ENCODE results near the gene VAC14.

VAC14 gene

GRCh38 chr16:70784692-70785555 is 16.0 kb downstream of the VAC14 start:
- no peak for DNase-seq

- DNase-seq: no peak
Observed at GRCh38 chr16:70782237-70782636, 18.7 kb downstream of the VAC14 start.

- DNase-seq: no peak
Observed at GRCh38 chr16:70781800-70782199, 19.2 kb downstream of the VAC14 start.

GRCh38 chr16:70780546-70780945 is 20.4 kb downstream of the VAC14 start:
- DNase-seq: no peak

- DNase-seq: no peak
Observed at GRCh38 chr16:70779361-70779760, 21.6 kb downstream of the VAC14 start.

- peak; percentile 21 to 26 for DNase-seq
Observed at GRCh38 chr16:70778901-70779309, 22.1 kb downstream of the VAC14 start.

- DNase-seq: no peak
Observed at GRCh38 chr16:70777973-70778406, 23.0 kb downstream of the VAC14 start.

- no peak for DNase-seq
Observed at GRCh38 chr16:70777496-70777895, 23.5 kb downstream of the VAC14 start.

- no peak for DNase-seq
Observed at GRCh38 chr16:70775399-70775798, 25.6 kb downstream of the VAC14 start.

- DNase-seq: no peak
Observed at GRCh38 chr16:70774261-70774660, 26.7 kb downstream of the VAC14 start.

- DNase-seq: no peak
Observed at GRCh38 chr16:70772493-70772892, 28.5 kb downstream of the VAC14 start.

GRCh38 chr16:70770626-70771552 is 30.1 kb downstream of the VAC14 start:
- DNase-seq: peak; percentile 82 to 84

- no peak for DNase-seq
Observed at GRCh38 chr16:70770291-70770625, 30.7 kb downstream of the VAC14 start.

GRCh38 chr16:70769761-70770160 is 31.2 kb downstream of the VAC14 start:
- DNase-seq: no peak

GRCh38 chr16:70769131-70769530 is 31.8 kb downstream of the VAC14 start:
- no peak for DNase-seq

- DNase-seq: no peak
Observed at GRCh38 chr16:70768203-70768580, 32.8 kb downstream of the VAC14 start.

GRCh38 chr16:70767377-70768202 is 33.4 kb downstream of the VAC14 start:
- no peak for DNase-seq

- DNase-seq: no peak
Observed at GRCh38 chr16:70766658-70767057, 34.3 kb downstream of the VAC14 start.

GRCh38 chr16:70766176-70766575 is 34.8 kb downstream of the VAC14 start:
- no peak for DNase-seq

GRCh38 chr16:70765491-70765890 is 35.5 kb downstream of the VAC14 start:
- no peak for DNase-seq

GRCh38 chr16:70764632-70765031 is 36.3 kb downstream of the VAC14 start:
- no peak for DNase-seq

GRCh38 chr16:70760221-70760620 is 40.7 kb downstream of the VAC14 start:
- DNase-seq: no peak

GRCh38 chr16:70759666-70760065 is 41.3 kb downstream of the VAC14 start:
- DNase-seq: no peak
